Skin epidermis (tissue), 12 donors: ENCODE data around the gene ZBTB17.

Experiments
- H3K27ac ChIP-seq, 21 experiments: fragments of 200-600 bp; sonication (generic) in 11 of 21; one replicate each; pipeline ENCODE4 v1.5.0; 2020; ENCODE audit warnings: mild to moderate bottlenecking in 3 of 21, inconsistent platforms in 2 of 21, moderate library complexity in 2 of 21
- H3K4me3 ChIP-seq, 7 experiments: fragments of 200-600 bp; sonication (generic) in 2 of 7; one replicate each; pipeline ENCODE4 v1.5.0; 2020; ENCODE audit warnings: inconsistent platforms in 2 of 7, mild to moderate bottlenecking in 2 of 7, moderate library complexity in 1 of 7

The ZBTB17 gene

DNA sequence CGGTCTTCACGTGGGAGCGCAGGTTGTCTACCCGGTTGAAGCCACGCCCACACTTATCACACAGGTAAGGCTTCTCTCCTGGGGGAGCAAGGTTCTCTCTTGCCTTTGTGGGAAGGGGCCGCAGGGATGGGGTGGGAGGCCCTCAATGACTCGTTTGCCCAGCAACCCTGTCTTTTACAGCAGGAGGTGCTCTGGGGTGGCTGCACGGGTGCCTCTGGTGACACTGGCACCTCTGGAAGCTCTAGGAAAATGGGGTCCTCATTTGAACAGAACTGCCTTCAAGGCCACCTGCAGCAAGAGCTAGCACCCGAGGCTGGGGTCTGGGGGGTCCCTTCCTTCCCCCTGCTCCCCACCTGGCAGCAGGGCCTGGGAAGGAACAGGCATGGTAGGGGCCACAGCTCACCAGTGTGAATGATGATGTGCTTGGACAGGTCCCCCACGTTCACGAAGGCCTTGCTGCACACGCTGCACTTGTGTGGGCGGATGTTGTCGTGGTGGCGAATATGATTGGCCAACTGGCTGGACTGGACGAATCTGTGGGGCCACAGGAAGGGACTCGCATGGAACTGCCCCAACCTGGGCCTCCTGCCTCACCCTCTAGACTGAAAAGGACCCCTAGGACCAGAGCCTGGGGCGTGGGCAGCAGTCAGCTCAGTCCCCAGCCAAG lies 33.1 kb downstream of the ZBTB17 start:
- Histone ChIP-seq H3K27ac (peak overlapping the region in 2 of 21 experiments; percentile 12 to 25), H3K4me3 (no peak overlapping the region)

DNA sequence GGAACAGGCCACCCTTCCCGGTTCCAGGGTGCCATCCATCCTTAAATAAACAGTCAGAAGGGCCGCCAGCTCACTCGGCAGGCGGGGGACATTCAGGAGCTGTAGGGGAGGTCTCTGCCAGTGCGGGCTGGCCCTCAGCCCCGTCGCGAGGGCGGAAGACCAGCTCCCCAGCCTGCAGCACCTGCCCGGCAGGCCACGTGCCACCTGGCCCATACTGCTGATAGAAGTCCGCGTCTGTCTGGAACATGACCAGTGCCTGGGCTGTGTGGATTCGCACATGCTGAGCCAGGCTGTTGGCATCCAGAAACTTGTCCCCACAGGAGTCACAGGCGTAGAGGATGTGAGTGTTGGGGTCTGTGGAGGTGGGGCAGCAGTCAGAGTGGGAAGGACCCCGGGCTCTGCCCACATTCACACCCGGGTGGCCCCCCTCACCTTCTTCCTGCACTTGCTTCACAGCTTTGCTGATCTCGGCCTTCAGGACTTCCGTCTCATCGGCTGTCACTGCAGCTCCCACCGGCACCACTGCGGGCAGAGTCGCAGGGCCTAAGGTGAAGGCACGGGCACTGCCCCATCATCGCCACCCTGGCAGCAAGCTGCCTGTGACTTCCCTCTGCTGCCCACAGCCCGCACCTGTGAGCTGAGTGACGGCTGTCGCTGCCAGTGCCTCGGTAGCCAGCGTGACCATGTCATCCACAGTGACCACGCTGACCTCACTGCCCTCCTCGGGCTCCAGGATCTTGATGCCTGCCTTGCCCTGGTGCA lies 33.8 kb downstream of the ZBTB17 start:
- H3K27ac ChIP-seq = peak overlapping the region in 3 of 21 experiments; percentile 12 to 43 (median 24)

DNA sequence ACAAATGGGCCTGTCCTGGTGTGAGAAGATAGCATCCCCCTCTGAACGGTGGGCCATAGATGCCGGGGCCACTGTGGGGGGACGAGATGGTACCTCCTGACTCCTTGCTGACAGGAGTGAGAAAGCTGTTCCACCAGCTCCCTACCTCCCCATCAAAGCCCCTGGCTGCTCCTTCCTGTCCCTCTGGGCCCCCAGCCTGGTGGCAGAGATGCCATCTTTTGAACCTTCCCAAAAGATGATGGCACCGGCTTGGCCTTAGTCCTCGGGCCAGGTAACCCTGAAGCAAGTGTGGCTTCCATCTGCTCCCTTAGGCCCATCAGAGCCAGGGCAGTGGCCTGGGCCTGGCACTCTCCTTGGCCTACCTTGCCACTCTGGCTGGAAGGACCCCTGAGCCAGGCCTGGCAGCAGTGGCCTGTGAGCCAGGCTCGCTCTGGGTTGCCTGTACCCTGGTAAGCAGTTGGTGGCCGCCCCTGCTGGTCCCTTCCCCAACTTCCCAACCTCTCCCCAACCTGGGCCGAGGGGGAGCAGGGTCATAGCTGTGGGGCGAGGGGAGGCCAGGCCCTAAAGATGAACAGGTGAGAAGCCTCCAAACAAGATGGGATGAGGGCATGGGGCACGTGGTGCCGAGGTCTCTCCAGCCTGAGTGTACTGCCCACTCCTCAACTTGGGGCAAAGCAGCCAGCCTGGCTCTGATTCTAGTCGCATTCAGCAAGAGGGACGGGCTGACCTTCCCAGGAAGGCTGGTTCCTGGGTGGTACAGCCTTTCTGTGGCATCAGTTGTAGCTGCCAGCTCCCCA lies 34.7 kb downstream of the ZBTB17 start:
- Histone ChIP-seq H3K27ac (peak overlapping the region in 5 of 21 experiments; percentile 2 to 43 (median 12)), H3K4me3 (no peak overlapping the region)

More for the DNA sequence above, 33.8 kb downstream of the ZBTB17 start:
- no peak overlapping the region for H3K4me3 ChIP-seq

DNA sequence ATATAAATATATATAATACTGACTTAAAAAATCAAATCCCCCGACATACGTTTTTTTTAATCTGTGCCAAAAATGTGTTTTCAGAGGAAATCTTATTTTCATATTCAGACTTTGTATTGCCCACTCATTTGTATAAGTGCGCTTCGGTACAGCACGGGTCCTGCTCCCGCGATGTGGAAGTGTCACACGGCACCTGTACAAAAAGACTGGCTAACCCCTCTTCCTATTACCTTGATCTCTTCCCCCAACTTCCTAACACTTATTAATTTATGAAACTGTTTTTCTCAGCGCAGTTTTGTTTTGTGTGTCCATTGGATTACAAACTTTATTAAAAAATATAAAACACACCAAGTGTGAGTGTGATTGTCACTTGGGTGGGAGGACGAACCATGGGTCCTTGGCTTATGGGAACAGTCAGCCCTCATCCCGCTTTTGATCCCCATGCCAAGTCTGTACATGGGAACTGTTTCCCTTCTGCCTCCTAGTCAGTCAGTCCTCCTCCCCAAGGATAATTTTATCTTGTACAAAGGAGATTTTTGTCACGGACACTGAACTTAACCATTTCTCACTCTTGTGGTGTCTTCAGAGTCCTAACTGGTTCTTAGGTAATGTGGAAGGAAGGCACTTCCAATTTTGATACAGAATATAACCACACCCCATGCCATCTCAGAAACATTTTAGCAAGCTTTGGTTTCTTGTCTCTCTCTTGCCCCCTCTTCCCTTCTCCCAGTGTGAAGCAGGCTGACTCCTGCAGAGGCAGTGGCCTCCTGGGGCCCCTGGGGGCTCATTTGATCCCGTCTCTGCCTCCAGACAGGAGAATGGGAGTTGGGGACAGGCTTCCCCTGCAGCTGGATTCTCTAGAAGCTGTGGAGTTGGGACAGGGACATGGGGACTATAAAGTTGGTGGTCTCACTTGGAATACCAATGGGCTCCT lies 35.5 kb downstream of the ZBTB17 start:
- Histone ChIP-seq H3K27ac (peak overlapping the region in 2 of 21 experiments; percentile 2 to 10), H3K4me3 (no peak overlapping the region)

DNA sequence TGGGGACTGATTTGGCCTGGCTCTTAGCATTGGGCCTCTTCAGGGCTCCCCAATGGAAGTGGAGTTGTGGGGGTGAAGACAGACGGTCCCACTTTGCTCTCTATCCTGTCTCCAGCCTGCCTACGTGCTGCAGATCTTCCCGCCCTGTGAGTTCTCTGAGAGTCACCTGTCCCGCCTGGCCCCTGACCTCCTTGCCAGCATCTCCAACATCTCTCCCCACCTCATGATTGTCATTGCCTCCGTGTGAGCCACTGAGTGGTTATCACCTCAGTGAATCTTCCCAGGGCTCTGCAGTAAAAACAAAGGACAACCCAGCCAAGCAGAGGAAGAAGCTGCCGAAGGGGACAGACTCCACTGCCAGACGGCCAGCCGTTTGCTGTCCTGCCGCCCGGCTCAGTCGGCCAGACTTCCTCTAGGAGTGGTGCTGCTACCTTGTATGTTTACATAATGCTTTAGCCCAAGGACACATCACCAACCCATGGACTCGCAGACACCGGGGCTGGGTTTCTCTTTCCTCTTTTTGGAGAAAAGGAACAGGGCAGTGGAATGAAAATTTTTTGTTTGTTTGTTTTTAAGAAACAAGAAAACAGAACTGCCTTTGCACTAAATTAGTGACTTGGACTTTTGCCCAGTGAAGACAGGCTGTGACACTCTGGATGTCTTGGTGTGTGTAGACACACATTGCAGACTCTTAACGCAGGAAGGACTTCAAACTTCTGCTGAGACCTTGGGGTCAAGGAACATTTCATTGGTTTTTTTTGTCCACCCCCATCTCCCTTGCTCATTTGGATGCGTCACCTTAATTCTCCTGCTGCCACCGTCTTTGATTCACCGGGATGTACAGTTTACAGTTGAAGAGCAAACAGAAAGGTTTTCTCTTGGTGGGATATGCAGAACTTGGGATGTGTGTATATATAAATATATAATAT lies 36.5 kb downstream of the ZBTB17 start:
- Histone ChIP-seq H3K4me3 (no peak overlapping the region), H3K27ac (peak overlapping the region in 11 of 21 experiments; percentile 1 to 66 (median 35))

DNA sequence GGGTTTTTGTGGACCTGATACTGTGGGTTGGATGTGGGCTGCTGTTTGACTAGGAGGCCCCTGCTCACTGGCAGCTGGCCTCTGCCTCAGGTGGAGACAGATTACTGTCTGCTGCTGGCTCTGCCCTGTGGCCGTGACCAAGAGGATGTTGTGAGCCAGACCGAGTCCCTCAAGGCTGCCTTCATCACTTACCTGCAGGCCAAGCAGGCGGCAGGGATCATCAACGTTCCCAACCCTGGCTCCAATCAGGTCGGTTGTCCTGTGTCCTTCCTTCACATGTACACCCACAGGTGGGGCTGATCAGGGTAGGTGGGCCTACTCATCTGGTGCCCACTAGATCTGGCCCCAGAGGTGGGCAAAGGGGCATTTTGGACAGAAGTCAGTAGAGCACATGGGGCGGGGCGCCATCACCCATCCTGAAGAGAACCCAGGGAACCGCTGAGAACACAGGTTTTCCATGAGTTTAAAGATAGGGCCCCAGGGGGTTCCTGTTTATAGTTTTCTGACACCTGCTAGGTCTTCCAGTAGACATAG lies 37.2 kb downstream of the ZBTB17 start:
- Histone ChIP-seq H3K27ac (peak overlapping the region in 11 of 21 experiments; percentile 5 to 66 (median 37)), H3K4me3 (no peak overlapping the region)

DNA sequence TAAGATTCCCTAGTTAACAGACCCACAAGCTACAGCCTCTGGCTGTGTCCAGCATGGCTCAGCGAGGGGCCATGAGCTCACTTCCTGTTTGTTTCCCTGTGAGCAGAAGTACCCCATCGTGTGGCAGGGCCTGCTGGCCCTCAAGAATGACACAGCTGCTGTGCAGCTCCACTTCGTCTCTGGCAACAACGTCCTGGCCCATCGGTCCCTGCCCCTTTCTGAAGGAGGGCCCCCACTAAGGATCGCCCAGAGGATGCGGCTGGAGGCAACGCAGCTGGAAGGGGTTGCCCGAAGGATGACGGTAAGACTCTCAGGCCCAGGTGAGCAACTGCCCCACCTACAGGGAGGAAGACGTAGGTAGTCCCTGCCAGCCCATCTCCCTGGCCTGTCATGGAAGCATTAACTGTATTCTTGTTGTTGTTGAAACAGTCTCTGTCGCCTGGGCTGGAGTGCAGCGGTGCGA lies 38.2 kb downstream of the ZBTB17 start:
- Histone ChIP-seq H3K4me3 (no peak overlapping the region), H3K27ac (peak overlapping the region in 13 of 21 experiments; percentile 4 to 66 (median 35))

DNA sequence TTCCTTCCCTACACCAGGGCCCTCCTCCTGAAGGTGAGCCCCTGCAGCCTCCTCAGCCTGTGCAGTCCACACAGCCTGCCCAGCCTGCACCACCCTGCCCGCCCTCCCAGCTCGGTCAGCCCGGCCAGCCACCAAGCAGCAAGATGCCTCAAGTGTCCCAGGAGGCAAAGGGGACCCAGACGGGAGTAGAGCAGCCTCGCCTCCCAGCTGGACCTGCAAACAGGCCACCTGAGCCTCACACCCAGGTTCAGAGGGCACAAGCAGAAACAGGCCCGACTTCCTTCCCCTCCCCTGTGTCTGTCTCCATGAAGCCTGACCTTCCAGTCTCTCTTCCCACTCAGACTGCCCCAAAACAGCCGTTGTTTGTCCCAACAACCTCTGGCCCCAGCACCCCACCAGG lies 38.8 kb downstream of the ZBTB17 start:
- Histone ChIP-seq H3K27ac (peak overlapping the region in 11 of 21 experiments; percentile 4 to 43 (median 31)), H3K4me3 (no peak overlapping the region)

DNA sequence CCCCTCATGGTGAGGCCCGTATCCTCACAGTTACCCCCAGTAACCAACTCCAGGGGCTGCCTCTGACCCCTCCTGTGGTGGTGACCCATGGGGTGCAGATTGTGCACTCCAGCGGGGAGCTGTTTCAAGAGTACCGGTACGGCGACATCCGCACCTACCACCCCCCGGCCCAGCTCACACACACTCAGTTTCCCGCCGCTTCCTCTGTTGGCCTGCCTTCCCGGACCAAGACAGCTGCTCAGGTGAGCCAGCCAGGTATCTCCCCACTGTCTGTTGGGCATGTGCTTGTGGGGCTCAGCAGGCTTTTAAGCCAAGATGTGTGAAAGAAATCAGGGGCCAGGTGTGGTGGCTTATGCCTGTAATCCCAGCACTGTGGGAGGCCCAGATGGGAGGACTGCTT lies 39.9 kb downstream of the ZBTB17 start:
- Histone ChIP-seq H3K27ac (no peak overlapping the region), H3K4me3 (no peak overlapping the region)

DNA sequence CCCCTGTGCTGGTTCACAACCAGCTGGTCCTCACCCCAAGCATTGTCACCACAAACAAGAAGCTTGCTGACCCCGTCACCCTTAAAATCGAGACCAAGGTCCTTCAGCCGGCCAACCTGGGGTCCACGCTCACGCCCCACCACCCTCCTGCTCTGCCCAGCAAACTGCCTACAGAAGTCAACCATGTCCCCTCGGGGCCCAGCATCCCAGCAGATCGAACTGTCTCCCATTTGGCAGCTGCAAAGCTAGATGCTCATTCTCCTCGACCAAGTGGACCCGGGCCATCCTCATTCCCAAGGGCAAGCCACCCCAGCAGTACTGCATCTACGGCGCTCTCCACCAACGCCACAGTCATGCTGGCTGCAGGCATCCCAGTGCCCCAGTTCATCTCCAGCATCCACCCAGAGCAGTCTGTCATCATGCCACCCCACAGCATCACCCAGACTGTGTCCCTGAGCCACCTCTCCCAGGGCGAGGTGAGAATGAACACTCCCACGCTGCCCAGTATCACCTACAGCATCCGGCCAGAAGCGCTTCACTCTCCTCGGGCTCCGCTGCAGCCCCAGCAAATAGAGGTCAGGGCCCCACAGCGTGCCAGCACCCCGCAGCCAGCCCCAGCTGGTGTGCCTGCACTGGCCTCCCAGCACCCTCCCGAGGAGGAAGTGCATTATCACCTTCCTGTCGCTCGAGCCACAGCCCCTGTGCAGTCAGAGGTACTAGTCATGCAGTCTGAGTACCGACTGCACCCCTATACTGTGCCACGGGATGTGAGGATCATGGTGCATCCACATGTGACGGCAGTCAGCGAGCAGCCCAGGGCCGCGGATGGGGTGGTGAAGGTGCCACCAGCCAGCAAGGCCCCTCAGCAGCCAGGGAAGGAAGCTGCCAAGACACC lies 40.6 kb downstream of the ZBTB17 start:
- Histone ChIP-seq H3K27ac (no peak overlapping the region), H3K4me3 (no peak overlapping the region)

DNA sequence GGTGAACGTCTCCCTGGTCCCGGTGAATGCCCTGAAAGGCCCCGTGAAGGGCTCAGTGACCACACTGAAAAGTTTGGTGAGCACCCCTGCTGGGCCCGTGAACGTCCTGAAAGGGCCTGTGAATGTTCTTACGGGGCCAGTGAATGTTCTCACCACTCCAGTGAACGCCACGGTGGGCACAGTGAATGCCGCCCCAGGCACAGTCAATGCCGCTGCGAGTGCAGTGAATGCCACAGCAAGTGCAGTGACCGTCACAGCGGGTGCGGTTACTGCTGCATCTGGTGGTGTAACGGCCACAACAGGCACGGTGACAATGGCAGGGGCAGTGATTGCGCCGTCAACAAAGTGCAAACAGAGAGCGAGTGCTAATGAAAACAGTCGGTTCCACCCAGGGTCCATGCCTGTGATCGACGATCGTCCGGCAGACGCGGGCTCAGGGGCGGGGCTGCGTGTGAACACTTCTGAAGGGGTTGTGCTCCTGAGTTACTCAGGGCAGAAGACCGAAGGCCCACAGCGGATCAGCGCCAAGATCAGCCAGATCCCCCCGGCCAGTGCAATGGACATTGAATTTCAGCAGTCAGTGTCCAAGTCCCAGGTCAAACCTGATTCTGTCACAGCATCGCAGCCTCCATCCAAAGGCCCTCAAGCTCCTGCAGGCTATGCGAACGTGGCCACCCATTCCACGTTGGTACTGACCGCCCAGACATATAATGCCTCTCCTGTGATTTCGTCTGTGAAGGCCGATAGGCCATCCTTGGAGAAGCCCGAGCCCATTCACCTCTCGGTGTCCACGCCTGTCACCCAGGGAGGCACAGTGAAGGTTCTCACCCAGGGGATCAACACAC lies 41.5 kb downstream of the ZBTB17 start:
- Histone ChIP-seq H3K27ac (no peak overlapping the region), H3K4me3 (no peak overlapping the region)

DNA sequence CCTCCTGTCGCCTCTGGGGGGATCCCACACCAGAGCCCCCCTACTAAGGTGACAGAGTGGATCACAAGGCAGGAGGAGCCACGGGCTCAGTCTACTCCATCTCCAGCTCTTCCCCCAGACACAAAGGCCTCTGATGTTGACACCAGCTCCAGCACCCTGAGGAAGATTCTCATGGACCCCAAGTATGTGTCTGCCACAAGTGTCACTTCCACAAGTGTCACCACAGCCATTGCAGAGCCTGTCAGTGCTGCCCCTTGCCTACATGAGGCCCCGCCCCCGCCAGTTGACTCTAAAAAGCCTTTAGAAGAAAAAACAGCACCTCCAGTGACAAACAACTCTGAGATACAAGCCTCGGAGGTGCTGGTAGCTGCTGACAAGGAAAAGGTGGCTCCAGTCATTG lies 42.2 kb downstream of the ZBTB17 start:
- Histone ChIP-seq H3K4me3 (no peak overlapping the region), H3K27ac (no peak overlapping the region)

DNA sequence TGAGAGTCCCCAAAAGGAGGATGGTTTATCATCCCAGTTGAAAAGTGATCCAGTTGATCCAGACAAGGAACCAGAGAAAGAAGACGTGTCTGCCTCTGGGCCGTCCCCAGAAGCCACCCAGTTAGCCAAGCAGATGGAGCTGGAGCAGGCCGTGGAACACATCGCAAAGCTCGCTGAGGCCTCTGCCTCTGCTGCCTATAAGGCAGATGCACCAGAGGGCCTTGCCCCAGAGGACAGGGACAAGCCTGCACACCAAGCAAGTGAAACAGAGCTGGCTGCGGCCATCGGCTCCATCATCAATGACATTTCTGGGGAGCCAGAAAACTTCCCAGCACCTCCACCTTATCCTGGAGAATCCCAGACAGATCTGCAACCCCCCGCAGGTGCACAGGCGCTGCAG lies 43.3 kb downstream of the ZBTB17 start:
- Histone ChIP-seq H3K4me3 (no peak overlapping the region), H3K27ac (no peak overlapping the region)

DNA sequence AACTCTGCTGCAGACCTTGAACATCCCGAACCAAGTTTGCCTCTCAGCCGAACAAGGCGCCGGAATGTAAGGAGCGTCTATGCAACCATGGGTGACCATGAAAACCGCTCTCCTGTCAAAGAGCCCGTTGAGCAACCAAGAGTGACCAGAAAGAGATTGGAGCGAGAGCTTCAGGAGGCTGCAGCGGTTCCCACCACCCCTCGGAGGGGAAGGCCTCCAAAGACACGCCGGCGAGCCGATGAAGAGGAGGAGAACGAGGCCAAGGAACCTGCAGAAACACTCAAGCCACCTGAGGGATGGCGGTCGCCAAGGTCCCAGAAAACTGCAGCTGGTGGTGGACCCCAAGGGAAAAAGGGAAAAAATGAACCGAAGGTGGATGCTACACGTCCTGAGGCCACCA lies 44.0 kb downstream of the ZBTB17 start:
- Histone ChIP-seq H3K27ac (no peak overlapping the region), H3K4me3 (no peak overlapping the region)

DNA sequence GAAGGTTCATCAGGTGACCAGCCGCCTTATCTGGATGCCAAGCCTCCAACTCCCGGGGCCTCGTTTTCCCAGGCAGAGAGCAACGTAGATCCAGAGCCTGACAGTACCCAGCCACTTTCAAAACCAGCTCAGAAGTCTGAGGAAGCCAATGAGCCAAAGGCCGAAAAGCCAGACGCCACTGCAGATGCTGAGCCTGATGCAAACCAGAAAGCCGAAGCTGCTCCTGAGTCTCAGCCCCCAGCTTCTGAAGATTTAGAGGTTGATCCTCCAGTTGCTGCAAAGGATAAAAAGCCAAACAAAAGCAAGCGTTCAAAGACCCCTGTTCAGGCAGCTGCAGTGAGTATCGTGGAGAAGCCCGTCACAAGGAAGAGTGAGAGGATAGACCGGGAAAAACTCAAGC lies 44.5 kb downstream of the ZBTB17 start:
- no peak overlapping the region for H3K27ac ChIP-seq
- H3K4me3 ChIP-seq = no peak overlapping the region
